Activated B cell treated with CpG ODN at 0.5 μM for 24 hours (primary cell): ENCODE measurements around the gene STARD13. TPM values are rescaled to one million over a fixed set of nuclear protein-coding genes. Genes with fewer than 3 reads are reported as not detected.

Experiments
- ATAC-seq: fragments of 200-7000 bp; cut with Tn5 transposase; one replicate; pipeline ENCODE4 v1.10.0; 2021; ENCODE audit warnings: low read depth, mild to moderate bottlenecking, moderate library complexity
- CTCF ChIA-PET: fragments of 350-600 bp; sonication (Branson Sonifier 250); formaldehyde crosslinking; loops from one replicate; lab custom pipeline; 2021; ENCODE audit warnings: antibody characterized with exemption; lab: Charles Lee
- POLR2A ChIA-PET: fragments of 350-600 bp; sonication (Branson Sonifier 250); formaldehyde crosslinking; loops from one replicate; lab custom pipeline; 2021; ENCODE audit warnings: antibody characterized with exemption; lab: Charles Lee
- DNase-seq: peaks from one replicate; pipeline ENCODE4 v3.0.0; 2022
- H3K27ac Mint-ChIP-seq: one replicate; pipeline ENCODE4 v1.8.0; 2020; ENCODE audit warnings: mixed read lengths
- H3K27me3 Mint-ChIP-seq: one replicate; pipeline ENCODE4 v1.8.0; 2021; ENCODE audit warnings: mixed read lengths
- H3K36me3 Mint-ChIP-seq: one replicate; pipeline ENCODE4 v1.8.0; 2021; ENCODE audit warnings: low read depth, mixed read lengths
- H3K4me1 Mint-ChIP-seq: one replicate; pipeline ENCODE4 v1.8.0; 2021; ENCODE audit warnings: mixed read lengths
- H3K4me3 Mint-ChIP-seq: one replicate; pipeline ENCODE4 v1.8.0; 2020; ENCODE audit warnings: mild to moderate bottlenecking, mixed read lengths
- H3K9me3 Mint-ChIP-seq: one replicate; pipeline ENCODE4 v1.8.0; 2020; ENCODE audit warnings: mixed read lengths
- intact Hi-C: fragments of 100-400 bp; cut with micrococcal nuclease; formaldehyde crosslinking; loops from one replicate; pipeline ENCODE4 v1.15.1; 2024
- total RNA-seq: library from RNA; stranded (reverse); gene quantifications from 2 replicates; pipeline ENCODE4 v1.2.3, GENCODE V29; 2022
- TF ChIP-seq, protein P1 (sequence below): fragments of 200-600 bp; IDR thresholded peaks from one replicate; pipeline ENCODE4 v1.8.0; 2022; ENCODE audit warnings: antibody characterized with exemption, mild to moderate bottlenecking

Gene STARD13
- total RNA-seq, 1 donor from 2014 or later: 0.13 TPM

DNA sequence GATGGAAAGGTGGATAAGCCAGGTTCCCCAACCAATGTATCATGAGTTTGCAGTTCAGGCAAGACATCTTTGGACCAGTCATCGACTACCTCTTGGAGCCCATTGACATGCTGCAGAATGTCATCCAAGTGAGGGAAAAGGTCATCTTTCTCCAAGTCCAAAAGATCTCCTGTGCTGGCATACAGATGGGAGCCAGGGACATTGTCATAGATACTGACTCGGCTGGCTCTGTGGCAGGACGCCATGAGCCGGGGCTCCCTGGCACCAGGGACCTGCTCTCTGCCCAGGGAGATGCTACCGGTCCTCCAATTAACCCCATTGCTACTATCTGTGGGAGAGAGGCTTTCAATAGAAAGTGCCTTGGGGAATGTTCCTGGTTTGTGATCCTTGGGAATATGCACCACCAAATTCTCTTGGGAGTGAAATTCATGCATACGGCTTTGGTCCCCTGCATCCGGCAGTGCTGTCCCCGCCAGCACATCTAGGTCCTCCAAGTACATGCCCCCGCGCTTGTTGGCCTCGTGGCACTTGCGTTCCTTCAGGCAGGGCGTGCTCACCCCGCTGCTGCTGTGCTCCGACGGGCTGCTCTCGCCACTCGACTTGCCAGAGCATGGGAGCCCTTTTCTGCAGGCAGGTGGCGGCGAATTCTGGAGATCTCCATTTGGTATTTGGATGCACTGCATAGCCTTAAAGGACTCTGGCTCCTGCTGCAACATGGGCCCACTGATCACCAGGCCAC, 156.3 kb downstream of the STARD13 start:
- Mint-ChIP-seq H3K4me1 (no peaks in the 10 kb centered on the region), H3K4me3 (no peak overlapping the region), H3K27ac (no peak overlapping the region), H3K36me3 (no peaks in the 10 kb centered on the region), H3K9me3 (peaks cover 2% of the 10 kb centered on the region), H3K27me3 (peaks cover 7% of the 10 kb centered on the region)
- TF ChIP-seq, protein P1, sequence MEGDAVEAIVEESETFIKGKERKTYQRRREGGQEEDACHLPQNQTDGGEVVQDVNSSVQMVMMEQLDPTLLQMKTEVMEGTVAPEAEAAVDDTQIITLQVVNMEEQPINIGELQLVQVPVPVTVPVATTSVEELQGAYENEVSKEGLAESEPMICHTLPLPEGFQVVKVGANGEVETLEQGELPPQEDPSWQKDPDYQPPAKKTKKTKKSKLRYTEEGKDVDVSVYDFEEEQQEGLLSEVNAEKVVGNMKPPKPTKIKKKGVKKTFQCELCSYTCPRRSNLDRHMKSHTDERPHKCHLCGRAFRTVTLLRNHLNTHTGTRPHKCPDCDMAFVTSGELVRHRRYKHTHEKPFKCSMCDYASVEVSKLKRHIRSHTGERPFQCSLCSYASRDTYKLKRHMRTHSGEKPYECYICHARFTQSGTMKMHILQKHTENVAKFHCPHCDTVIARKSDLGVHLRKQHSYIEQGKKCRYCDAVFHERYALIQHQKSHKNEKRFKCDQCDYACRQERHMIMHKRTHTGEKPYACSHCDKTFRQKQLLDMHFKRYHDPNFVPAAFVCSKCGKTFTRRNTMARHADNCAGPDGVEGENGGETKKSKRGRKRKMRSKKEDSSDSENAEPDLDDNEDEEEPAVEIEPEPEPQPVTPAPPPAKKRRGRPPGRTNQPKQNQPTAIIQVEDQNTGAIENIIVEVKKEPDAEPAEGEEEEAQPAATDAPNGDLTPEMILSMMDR: no peak
- CTCF ChIA-PET: no interaction called here
- DNase-seq: no peak
- intact Hi-C loops: no loop called here
- no peak for ATAC-seq
- POLR2A ChIA-PET: no interaction called here

- Mint-ChIP-seq H3K27ac (no peak overlapping the region), H3K36me3 (no peaks in the 10 kb centered on the region), H3K9me3 (peaks cover 2% of the 10 kb centered on the region), H3K4me1 (no peaks in the 10 kb centered on the region), H3K4me3 (no peak overlapping the region), H3K27me3 (peaks cover 7% of the 10 kb centered on the region)
- intact Hi-C loops: no loop called here
- no peak for DNase-seq
- TF ChIP-seq, protein P1: no peak
- ChIA-PET POLR2A (no interaction called here), CTCF (no interaction called here)
- ATAC-seq: no peak
Measured at GRCh38 chr13:33128134-33128533, 157.4 kb downstream of the STARD13 start.

DNA sequence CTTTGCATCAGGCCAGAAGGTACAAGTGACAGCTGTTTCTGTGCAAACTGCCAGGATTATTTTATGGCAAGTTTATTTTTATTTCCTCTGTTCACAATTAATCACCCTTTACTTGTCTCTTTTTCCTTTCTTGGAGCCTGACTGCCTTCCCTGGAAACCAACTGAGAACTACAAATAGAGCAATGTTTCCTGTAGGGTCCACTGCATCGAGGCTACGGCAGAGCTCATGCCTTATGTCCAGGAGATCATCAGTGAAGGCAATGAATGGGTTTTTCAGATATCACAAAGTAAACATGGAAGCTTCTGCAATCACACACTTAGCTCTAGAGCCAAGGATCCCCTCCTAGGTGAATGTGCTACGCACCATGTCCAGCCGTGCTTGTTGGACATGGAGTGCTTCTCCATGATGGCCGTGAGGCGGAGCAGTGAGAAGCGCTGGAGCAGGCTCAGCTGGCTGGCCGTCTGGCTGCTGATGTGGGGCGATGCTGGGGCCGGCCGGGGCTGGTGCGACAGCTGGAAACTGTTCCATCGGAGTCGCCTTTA, 158.5 kb downstream of the STARD13 start:
- ChIA-PET POLR2A (no interaction called here), CTCF (interaction anchor here (0.7 kb wide), 1 partner anchor 33 kb away, joined by 3 read pairs; no protein-coding TSS in a partner anchor)
- peaks cover 8% of the 10 kb centered on the region for H3K27me3 Mint-ChIP-seq

DNA sequence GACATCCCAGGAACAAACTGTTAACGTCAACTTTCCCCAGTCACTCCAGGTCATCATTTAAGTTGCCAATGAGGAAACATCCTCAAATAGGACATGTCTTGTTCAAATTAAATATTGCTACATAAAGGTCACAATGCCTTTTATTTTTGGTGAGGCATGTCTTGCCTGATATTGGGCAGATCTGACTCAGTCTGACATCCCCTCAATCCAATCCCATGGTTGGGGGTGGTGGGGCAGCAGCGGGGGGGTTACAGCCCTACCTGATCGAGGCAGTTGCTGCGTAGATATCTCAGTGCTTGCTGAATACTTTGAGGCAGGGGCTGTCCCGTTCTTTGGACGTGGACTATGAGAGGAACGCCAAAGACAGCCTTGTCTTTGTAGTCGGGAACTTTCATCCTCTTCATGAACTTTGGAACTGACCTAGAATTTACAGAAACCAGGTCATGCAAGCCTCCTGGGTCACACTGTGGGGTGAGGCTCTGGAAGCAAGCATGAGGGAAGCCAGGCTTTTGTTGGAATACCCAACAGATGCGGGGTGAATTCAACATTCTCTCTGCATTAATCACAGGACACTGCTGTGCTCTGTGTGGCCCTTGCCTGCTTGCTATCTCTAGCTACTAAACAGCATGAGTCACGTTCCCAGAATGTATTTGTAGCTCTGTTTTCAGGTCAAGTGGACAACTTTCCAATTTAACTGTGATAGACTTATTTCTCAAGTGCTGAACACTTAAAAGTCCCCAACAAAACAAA, 159.6 kb downstream of the STARD13 start:
- POLR2A ChIA-PET: no interaction called here
- Mint-ChIP-seq H3K4me1 (no peaks in the 10 kb centered on the region), H3K4me3 (no peak overlapping the region), H3K27ac (no peak overlapping the region), H3K9me3 (no peaks in the 10 kb centered on the region), H3K27me3 (peaks cover 8% of the 10 kb centered on the region), H3K36me3 (no peaks in the 10 kb centered on the region)
- intact Hi-C loops: no loop called here
- ATAC-seq (no peak), DNase-seq (no peak)
- CTCF ChIA-PET: no interaction called here
- TF ChIP-seq, protein P1: no peak

More for the DNA sequence above, 158.5 kb downstream of the STARD13 start:
- TF ChIP-seq, protein P1: no peak
- ATAC-seq (no peak), DNase-seq (no peak)
- Mint-ChIP-seq H3K27ac (no peak overlapping the region), H3K9me3 (peaks cover 2% of the 10 kb centered on the region), H3K36me3 (no peaks in the 10 kb centered on the region), H3K4me3 (no peak overlapping the region), H3K4me1 (no peaks in the 10 kb centered on the region)
- intact Hi-C loops: no loop called here
